DOHH2 (cell line): ENCODE results near the gene SHB.

Experiments used
- H3F3A ChIP-seq: fragments of 200-600 bp; sonication (generic), shearing (Covaris generic); 2 replicates; pipeline ENCODE4 v1.6.0; 2016; ENCODE audit warnings: antibody characterized with exemption, mild to moderate bottlenecking; ENCODE audit not compliant: control insufficient read depth, insufficient read depth
- H3K27ac ChIP-seq: fragments of 200-600 bp; sonication (generic); 2 replicates; pipeline ENCODE4 v1.5.1; 2014; ENCODE audit warnings: low read depth, mild to moderate bottlenecking, low read length, moderate library complexity
- H3K27me3 ChIP-seq: fragments of 200-600 bp; sonication (generic); 2 replicates; pipeline ENCODE4 v1.6.1; 2014; ENCODE audit warnings: mild to moderate bottlenecking, low read length, mixed read lengths; ENCODE audit not compliant: control insufficient read depth
- H3K36me3 ChIP-seq: fragments of 200-600 bp; sonication (generic); 2 replicates; pipeline ENCODE4 v1.6.1; 2014; ENCODE audit warnings: mild to moderate bottlenecking, low read length, moderate library complexity, mixed read lengths; ENCODE audit not compliant: control insufficient read depth
- H3K4me1 ChIP-seq: fragments of 200-600 bp; sonication (generic); 2 replicates; pipeline ENCODE4 v1.6.1; 2014; ENCODE audit warnings: mild to moderate bottlenecking, low read length, mixed read lengths; ENCODE audit not compliant: control insufficient read depth
- H3K4me2 ChIP-seq: fragments of 200-600 bp; sonication (generic); 2 replicates; pipeline ENCODE4 v1.6.0; 2014; ENCODE audit warnings: mild to moderate bottlenecking, low read length, moderate library complexity
- H3K4me3 ChIP-seq: fragments of 200-600 bp; sonication (generic); 2 replicates; pipeline ENCODE4 v1.5.1; 2014; ENCODE audit warnings: mild to moderate bottlenecking, low read length, mixed read lengths
- H3K79me2 ChIP-seq: fragments of 200-600 bp; sonication (generic); 2 replicates; pipeline ENCODE4 v1.6.1; 2014; ENCODE audit warnings: mild to moderate bottlenecking, low read length, mixed read lengths; ENCODE audit not compliant: control insufficient read depth
- H3K9me2 ChIP-seq: fragments of 200-600 bp; sonication (generic); replicated peaks from 2 replicates; pipeline ENCODE4 v1.6.1; 2014; ENCODE audit warnings: mild to moderate bottlenecking, low read length, mixed read lengths; ENCODE audit not compliant: control insufficient read depth
- H3K9me3 ChIP-seq: fragments of 200-600 bp; sonication (generic); 2 replicates; pipeline ENCODE4 v1.6.1; 2014; ENCODE audit warnings: antibody characterized with exemption, low read length, mixed read lengths; ENCODE audit not compliant: control insufficient read depth, insufficient read depth
- H4K20me1 ChIP-seq: fragments of 200-600 bp; sonication (generic); 2 replicates; pipeline ENCODE4 v1.6.0; 2014; ENCODE audit warnings: low read depth, mild to moderate bottlenecking, antibody characterized with exemption, low read length, moderate library complexity; ENCODE audit not compliant: control insufficient read depth, insufficient read depth
- EZH2phosphoT487 ChIP-seq: fragments of 200-600 bp; sonication (generic); IDR thresholded peaks from 2 replicates; pipeline ENCODE4 v1.6.1; 2017; ENCODE audit warnings: borderline replicate concordance, mild to moderate bottlenecking, antibody characterized with exemption, low read length, moderate library complexity, mixed read lengths
- TF ChIP-seq, protein P1 (sequence below): fragments of 200-600 bp; sonication (generic); IDR thresholded peaks from one replicate; pipeline ENCODE4 v1.5.1; 2014; ENCODE audit warnings: antibody characterized with exemption, mild to moderate bottlenecking, low read depth, low read length; ENCODE audit not compliant: poor library complexity, severe bottlenecking

Gene SHB

DNA sequence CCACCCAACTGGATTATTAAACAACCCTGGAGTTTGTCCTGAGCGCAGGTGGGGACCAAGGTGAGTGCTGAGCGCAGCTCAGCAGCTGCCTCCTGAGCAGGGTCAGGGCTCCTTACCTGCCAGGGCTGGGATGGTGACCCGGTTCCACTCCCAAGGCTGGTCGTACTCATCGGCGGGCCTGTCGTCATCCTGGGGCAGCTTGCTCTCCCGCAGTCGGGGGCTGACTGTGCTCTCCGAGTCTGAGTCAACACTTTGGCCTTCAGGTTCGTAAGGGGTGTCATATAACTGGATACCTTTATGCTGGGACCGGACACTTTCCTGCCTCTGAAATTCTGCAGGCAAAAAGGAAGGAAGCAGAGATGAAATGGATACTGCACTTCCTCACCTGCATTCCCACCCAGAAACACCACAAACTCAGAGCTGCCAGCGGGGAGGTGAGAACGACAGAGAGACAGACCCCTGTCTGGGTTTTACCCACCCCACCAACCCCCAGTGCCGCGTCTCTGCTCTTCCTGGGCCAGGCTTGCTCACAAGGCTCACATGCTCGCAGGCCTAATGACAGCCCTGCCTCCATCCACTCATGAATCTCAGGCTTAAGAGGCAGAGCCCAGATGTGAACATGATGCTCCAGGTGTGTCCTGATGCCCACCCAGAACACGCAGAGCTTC is 94.4 kb downstream of the SHB start:
- Histone ChIP-seq H3K4me1 (no peaks in the 10 kb centered on the region), H3K79me2 (no peaks in the 10 kb centered on the region), H3K27me3 (0 out of 2 replicates have a peak, but pooled peaks cover 6% of the 10 kb centered on the region), H3F3A (no peaks in the 10 kb centered on the region), H3K4me3 (no peak overlapping the region), H3K9me2 (no peaks in the 10 kb centered on the region), H3K27ac (no peak overlapping the region), H3K9me3 (no peaks in the 10 kb centered on the region), H3K36me3 (no peaks in the 10 kb centered on the region), H3K4me2 (no peak overlapping the region), H4K20me1 (no peaks in the 10 kb centered on the region)
- TF ChIP-seq, protein P1, sequence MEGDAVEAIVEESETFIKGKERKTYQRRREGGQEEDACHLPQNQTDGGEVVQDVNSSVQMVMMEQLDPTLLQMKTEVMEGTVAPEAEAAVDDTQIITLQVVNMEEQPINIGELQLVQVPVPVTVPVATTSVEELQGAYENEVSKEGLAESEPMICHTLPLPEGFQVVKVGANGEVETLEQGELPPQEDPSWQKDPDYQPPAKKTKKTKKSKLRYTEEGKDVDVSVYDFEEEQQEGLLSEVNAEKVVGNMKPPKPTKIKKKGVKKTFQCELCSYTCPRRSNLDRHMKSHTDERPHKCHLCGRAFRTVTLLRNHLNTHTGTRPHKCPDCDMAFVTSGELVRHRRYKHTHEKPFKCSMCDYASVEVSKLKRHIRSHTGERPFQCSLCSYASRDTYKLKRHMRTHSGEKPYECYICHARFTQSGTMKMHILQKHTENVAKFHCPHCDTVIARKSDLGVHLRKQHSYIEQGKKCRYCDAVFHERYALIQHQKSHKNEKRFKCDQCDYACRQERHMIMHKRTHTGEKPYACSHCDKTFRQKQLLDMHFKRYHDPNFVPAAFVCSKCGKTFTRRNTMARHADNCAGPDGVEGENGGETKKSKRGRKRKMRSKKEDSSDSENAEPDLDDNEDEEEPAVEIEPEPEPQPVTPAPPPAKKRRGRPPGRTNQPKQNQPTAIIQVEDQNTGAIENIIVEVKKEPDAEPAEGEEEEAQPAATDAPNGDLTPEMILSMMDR, result no peak
- no peak for TF ChIP-seq EZH2phosphoT487

DNA sequence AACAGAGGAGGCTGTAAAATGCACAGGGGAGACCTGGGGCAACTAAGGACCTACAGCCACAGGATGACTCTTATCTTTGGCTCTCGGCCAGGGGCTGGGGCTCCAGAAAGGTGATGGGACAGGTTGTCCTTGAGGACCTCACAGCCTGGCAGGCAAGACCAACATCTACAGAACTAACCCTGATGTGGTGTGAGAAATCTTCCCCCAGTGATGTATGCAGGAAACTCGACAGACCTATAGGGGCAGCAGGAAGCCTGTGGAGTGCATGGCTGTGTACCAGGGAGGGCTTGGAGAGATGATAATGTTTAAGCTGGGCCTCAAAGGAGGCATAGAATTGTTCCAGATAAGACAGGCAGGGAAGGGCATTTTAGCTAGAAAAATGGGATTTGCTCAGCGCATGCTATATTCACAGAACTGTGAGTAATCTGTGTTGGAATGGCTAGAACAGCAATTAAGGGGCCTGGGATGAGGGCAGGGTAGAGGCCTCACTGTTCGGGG is 96.6 kb downstream of the SHB start:
- TF ChIP-seq, protein P1, result no peak
- TF ChIP-seq EZH2phosphoT487, result no peak
- H3F3A ChIP-seq, result no peaks in the 10 kb centered on the region
- H4K20me1 ChIP-seq, result no peaks in the 10 kb centered on the region
- no peaks in the 10 kb centered on the region for H3K36me3 ChIP-seq
- no peaks in the 10 kb centered on the region for H3K79me2 ChIP-seq
- no peak overlapping the region for H3K4me2 ChIP-seq
- no peaks in the 10 kb centered on the region for H3K4me1 ChIP-seq
- no peak overlapping the region for H3K4me3 ChIP-seq
- no peak overlapping the region for H3K27ac ChIP-seq
- H3K27me3 ChIP-seq, result 0 out of 2 replicates have a peak, but pooled peaks cover 3% of the 10 kb centered on the region
- H3K9me3 ChIP-seq, result no peaks in the 10 kb centered on the region
- no peaks in the 10 kb centered on the region for H3K9me2 ChIP-seq

DNA sequence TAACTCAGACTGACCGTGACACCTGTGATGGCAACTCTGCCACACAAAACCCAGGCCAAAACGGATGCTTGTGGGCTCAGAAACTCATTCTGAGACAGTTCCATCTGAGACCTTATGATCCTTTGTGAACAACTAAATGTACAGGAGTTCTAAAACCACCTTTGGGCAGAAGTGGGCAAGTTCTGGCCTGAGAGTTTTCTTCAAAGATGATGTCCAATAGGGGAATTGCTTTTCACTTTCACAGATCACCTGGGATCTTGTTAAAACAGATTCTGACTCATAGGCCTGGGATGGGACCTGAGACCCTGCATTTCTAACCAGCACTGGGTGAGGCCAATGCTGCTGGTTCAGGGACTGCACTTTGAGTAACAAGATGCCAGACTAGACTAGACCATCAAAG is 97.3 kb downstream of the SHB start:
- Histone ChIP-seq H3K9me2 (no peaks in the 10 kb centered on the region), H3K79me2 (no peaks in the 10 kb centered on the region), H4K20me1 (no peaks in the 10 kb centered on the region), H3K27ac (no peak overlapping the region), H3K27me3 (no peaks in the 10 kb centered on the region), H3K36me3 (no peaks in the 10 kb centered on the region), H3F3A (no peaks in the 10 kb centered on the region), H3K4me1 (no peaks in the 10 kb centered on the region), H3K4me2 (no peak overlapping the region), H3K9me3 (no peaks in the 10 kb centered on the region), H3K4me3 (no peak overlapping the region)
- TF ChIP-seq, protein P1, result no peak
